Stomach (tissue), 4 donors: ENCODE measurements around the gene RAB22A.

Experiments
- CTCF ChIP-seq, 7 experiments: fragments of 450-650 bp in 4 of 7; fragments of 200-600 bp in 3 of 7; sonication (generic) in 3 of 7; IDR thresholded peaks; one replicate each; pipeline ENCODE4 v1.5.1; 2016 to 2019; ENCODE audit warnings: antibody characterized with exemption in 7 of 7, control low read depth in 2 of 7, mild to moderate bottlenecking in 1 of 7
- EP300 ChIP-seq: sonication (generic); formaldehyde crosslinking; IDR thresholded peaks from one replicate; pipeline ENCODE4 v1.6.1; 2017; ENCODE audit warnings: antibody characterized with exemption
- POLR2A ChIP-seq, 4 donors: fragments of 450-650 bp; IDR thresholded peaks; one replicate each; pipeline ENCODE4 v1.6.1; 2016; ENCODE audit warnings: antibody characterized with exemption in 4 of 4, control low read depth in 2 of 4, mild to moderate bottlenecking in 1 of 4, moderate library complexity in 1 of 4
- POLR2AphosphoS5 ChIP-seq, 3 donors: sonication (generic); formaldehyde crosslinking; IDR thresholded peaks; one replicate each; pipeline ENCODE4 v1.6.1; 2016; ENCODE audit warnings: antibody characterized with exemption in 3 of 3

- no peak for TF ChIP-seq CTCF (IDR thresholded peaks at IDR 0.05)
- TF ChIP-seq POLR2A (IDR thresholded peaks at IDR 0.05): no peak
- no peak for TF ChIP-seq POLR2AphosphoS5 (IDR thresholded peaks at IDR 0.05)
- TF ChIP-seq EP300: no peak
These were observed 16.1 kb upstream of the RAB22A start for GRCh38 chr20:58293453-58293852.
